HG03097 (cell line): ENCODE data around the gene PCSK7.

Experiments used
- ATAC-seq: cut with Tn5 transposase; IDR thresholded peaks from one replicate; pipeline ENCODE4 v1.9.1; 2021; ENCODE audit not compliant: unreplicated experiment, low FRiP score

Gene PCSK7

DNA sequence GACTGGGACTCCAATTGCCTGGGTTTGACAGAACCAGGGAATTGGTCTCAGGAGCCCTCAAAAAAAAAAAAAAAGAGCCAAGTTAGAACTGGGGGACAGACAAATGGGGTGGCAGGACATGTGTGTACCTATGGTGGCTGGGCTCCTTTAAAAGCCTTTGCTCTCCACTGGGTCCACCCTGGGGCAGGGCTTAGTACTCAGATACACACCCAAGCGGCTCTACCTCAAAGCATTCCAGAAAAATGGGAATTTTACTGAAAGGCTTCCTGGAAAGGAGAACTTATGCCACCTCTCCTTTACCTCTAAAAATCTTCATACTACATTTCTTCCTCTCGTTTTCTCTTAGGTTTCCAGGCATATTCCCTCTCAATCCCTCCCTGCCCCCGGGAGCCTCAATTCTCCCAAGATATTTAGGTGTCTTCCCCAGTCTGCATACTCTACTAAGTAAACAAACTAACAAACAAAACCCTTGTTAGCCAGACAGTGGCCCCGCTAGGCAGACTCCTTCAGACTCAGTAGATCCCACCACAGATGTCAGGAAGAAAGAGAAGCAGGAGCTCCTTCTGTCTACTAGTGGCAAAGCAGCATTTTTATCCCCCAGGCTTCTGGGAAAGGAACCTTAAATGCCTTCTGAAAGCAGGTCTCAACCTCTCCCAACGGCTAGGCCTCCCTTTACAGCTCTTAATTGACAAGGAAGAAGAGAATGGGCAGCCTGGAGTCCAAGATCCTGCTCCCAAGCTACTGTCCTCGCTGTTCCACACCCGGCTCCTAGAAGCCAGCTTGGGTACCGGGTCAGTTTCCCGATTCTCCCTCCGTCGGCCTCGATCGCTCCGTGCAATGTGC is 653 bp downstream of the PCSK7 start:
- ATAC-seq = no peak

GRCh38 chr11:117230286-117230961 is 1.4 kb downstream of the PCSK7 start:
- ATAC-seq = no peak

DNA sequence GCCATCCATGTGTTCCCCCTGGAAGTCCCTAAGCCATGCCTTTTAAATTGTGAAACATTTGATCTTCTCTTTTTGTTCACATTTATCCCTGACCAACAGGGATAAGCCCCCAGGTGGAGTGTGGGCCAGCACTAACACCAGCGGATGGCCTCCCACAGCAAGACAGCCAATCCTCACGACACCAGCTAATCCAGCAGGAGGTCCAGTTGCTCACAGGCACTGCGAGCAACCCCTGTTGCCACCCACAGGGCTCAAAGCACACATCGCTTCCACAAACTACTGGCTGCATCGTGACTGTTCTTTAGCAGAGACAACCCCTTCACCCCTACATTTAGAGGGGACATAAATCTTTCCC is 2.0 kb downstream of the PCSK7 start:
- no peak for ATAC-seq

GRCh38 chr11:117229411-117229810 is 2.5 kb downstream of the PCSK7 start:
- ATAC-seq = no peak

DNA sequence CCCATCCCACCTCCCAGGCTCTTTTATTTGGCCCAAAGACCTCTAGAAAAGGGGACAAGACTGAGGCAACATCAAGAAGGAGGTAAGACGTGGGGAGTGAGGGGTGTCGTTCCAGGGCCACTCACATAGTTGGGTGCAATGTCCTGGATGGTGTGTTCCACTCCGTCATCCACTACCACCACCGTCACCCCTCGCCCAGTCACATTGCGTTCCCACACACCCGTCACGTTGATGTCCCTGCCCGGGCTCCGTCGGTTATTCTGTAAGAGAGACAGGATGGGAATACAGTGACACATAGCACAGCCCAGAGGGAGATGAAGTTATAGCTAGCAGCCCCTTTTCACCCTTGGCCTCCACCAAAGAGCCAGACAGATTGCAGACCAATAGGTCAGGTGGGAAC is 3.8 kb downstream of the PCSK7 start:
- no peak for ATAC-seq

DNA sequence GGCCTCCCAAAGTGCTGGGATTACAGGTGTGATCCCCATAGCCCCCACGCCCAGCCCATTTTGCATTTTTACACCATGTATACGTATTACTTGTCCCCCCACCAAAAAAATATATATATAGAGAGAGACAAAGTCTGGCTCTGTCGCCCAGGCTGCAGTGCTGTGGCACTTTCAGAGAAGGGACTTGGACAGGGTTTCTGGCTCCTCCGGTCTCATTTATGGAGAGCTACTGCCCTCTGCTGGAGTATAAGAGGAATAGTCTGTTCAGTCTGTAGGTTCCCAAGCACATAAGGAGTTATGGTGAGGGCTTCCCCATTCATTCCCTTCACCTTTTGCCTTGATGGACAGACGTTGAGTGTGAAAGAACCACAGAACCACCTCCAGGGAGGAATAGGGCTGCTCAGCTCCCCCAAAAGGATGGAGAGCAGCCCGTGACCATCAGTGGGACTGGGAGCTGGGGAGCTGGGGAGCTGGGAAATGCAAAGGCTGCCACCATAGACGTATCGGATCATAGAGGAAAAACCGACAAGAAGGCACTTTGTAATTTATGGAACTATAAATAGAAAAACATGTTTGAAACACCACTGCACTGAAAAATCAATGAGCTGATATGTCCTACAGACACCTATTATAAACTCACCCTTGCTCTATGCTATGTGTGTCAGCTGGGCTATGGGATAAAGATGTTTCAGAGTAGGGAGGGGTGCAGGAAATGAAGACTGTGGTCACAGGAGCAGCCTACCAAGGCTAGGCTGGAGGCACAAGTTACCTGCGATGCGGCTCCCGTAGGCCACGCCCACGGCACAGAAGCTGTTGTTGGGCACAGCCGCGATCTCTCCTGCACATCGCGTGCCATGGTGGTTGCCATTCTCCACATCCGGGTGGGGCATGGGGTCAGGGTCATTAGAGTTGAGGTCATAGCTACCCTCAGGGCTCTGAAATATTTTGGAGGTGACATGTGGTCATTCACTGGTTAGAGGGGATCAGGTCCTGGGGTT is 5.2 kb downstream of the PCSK7 start:
- ATAC-seq = peak; percentile 46

GRCh38 chr11:117225553-117226170 is 6.2 kb downstream of the PCSK7 start:
- no peak for ATAC-seq

GRCh38 chr11:117223741-117224689 is 7.9 kb downstream of the PCSK7 start:
- no peak for ATAC-seq

DNA sequence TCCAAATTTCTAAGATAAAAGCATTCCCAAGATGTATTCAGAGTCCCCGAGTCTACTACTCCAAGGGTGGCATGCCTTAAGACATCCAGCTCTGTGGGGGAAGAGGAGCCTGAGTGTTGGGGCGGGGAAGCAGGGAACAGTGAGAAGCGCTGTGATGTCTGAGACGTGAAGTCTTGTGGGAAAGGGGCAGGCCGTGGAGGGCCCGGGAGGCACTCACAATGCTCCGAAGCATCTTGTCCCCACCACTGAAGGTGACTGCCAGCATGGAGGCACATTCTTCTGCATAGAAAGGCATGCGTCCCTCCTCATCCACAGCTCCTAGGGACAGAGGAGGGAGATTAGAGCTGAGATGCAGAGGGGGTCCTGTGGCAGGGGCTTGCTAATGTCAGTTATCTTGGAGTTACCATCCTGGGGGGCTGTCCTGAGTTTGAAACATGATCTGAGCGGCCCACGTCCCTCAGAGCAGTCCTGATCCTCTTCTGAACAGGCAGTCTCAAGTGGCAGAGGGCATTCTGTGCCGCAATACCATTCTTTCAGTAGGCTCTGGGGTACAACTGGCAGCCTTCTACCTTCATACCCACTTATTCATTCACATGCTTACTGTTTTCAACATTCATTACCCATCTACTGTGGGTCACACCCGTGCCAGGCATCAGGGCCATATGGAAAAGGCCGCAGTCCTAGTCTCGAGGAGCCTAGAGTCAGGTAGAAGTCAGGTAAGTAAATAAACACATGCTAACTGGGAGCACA is 8.7 kb downstream of the PCSK7 start:
- ATAC-seq = no peak

DNA sequence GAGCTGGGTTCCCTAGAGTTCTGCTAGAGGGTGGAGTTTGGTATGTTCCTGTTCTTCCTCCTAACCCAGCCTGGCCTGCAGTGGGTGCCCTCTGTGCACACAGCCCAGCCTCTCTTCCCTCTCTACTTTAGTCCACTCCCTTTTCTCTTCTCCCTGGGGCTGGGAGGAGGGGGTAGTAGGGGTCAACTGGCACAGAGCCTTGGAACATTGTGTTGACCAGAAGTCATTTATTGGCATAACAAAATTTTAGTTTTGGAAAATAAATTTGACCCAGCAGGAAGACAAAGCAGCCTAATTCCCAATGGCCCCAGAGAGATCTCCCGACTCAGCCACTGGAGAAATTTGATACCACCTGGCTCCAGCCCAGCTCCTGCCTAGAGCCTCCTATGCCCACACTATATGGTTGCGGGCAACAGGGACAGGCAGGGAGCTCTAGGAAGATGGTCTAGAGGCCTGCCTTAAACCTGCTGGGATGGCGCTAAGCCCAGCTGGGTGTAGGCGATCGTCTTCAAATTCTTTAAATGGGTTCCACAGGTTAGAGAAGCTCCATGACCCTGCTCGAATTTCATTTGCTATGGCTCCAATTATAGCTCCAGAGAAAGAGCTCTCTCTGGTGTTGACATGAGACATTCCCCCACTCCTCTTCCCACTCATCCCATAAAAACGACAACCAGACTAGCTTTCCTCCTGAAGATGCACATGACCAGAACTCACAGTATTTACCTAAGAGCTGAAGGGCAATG is 9.9 kb downstream of the PCSK7 start:
- no peak for ATAC-seq

DNA sequence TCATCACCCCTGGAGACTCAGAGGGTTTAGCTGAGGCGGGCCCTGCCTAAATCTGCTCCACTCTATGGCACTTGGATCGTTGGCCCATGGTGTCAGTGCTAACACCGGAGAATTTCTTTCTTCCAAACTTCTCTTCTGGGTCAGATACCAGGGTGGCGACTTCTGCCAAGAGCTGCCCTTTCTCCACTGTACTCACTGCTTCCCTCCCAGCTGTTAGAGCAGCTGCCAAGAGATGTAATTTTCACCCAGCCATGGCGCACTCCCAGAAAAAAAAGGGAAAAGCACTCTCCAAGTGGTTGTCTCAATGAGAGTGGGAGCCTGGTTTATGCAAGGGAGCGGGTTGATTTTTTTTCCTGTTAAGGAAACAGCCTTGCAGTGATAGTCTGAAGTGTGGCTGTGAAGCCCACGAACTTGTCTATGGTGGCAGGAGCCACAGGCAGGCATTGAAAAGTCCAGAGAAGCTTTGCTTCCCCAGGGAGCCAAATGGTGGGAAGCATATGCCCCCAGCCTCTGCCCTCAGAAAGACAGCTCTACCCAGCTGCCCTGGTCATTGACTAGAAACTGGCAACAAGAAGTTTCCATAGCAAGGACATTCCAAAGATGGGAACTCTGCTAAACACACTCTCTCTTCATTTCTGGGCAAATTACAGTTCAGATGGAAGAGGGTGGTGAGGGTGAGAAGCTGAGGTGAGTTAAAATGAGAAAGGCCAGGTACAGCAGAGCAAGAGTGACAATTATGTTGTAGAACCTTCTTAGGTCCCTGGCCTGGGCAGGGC is 10.7 kb downstream of the PCSK7 start:
- ATAC-seq = no peak

DNA sequence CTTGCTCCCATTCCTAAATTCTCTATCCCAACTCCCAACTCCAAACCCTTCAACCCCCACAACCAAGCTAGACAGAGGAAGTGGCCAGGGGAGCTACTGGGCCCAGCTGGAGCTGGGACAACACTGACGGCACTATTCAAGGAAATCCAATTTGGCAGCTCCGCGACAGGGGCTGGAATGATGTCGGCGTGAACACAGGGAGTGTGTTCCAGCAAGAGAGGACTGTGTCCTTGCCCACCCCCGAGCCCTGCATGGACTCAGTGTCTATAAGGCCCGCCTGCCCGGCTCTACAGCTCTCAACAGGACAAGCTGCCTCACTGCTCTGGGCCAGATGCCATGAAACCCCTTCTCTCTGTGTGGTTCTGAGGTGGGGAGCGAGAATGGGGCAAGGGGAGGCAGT is 11.3 kb downstream of the PCSK7 start:
- ATAC-seq = no peak

- ATAC-seq = no peak
Measured at GRCh38 chr11:117219995-117220394, 11.9 kb downstream of the PCSK7 start.

DNA sequence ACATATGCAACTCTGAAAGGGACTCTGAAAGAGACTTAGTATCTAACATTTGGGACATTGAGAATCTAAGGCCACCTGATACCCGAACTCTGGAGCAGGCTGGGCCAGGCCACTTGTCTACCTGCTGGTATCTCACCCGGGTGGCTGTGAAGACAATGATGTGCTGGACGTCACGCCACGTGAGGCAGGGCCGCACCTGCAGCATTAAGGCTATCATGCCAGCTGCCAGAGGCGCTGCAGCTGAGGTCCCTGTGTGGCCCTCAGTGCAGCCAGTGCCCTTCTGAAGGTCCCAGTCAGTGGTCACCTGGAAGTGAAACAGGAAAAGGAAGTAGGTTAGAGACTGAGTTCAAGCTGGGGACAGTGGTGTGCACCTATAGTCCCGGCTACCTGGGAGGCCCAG is 12.4 kb downstream of the PCSK7 start:
- no peak for ATAC-seq

DNA sequence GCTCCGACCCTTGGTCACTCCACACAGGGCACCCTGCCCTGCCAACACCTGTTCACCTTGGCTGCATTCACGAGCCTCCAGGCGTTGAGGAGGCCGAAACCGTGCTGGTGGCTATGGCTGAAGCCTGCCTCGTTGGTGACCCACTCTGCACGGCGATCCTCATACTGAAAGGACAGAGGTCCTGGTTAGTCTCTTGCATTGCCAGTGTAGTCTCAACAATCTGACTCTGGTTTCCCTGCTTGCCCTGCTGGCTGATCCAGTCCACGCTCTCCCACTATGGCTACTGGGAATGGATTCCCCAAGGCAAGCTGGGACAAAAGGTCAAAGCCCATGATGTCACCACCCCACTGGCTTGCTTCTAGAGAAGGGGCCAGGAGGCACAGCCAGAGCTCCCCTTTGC is 12.9 kb downstream of the PCSK7 start:
- ATAC-seq = no peak

DNA sequence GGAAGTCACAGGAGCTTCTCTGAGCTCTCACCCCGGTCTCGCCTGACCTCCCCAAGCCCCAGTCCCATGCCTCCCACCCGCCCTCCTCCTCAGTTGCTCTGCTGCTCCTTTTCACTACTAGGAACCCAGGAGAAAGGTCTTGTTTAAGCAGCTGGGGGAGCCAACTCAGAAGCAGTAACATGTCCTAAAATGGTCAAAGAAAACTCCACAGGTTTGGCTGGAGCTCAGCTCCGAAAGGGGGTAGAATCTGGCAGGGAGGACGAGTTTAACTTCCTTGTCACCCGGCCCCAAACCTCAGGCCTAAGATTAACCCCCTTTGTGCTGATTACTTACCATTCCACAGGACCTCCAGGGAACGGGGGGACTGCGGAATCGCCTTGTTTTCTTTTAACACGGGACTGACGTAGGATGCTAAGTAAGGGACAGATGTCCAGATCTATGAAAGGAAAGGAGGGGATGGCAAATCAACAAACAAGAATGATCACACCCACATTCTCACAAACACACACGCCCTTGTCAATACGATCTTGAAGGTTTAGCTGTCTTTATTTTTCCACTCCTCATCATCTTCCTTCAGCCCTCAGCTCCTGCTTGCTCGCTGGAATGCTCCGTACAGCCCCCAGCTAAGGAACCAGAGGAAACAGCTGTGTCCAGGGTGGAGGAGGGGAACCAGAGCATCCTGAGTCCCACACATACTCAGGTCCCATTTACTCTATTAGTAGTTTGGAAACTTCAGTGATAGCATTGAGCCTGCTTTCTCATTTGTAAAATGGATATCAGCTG is 13.5 kb downstream of the PCSK7 start:
- no peak for ATAC-seq
